Trophoblast cell (in vitro differentiated cells and primary cell): Measurements from ENCODE around the gene NINL.

Experiments
- DNase-seq, 2 donors: peaks; one replicate each; pipeline ENCODE4 v3.0.0-alpha.2; 2016
- H2AFZ ChIP-seq: 2 replicates; pipeline ENCODE4 v1.6.1; 2013; ENCODE audit warnings: low read length, moderate library complexity, mild to moderate bottlenecking; ENCODE audit not compliant: insufficient read depth, poor library complexity
- H2AK5ac ChIP-seq: 2 replicates; pipeline ENCODE4 v1.6.1; 2013; ENCODE audit warnings: mild to moderate bottlenecking, low read length
- H2BK120ac ChIP-seq: 2 replicates; pipeline ENCODE4 v1.6.1; 2013; ENCODE audit warnings: low read length, mild to moderate bottlenecking, moderate library complexity; ENCODE audit not compliant: insufficient read depth, poor library complexity
- H2BK12ac ChIP-seq: 2 replicates; pipeline ENCODE4 v1.6.1; 2013; ENCODE audit warnings: mild to moderate bottlenecking, low read length, moderate library complexity
- H2BK5ac ChIP-seq: 2 replicates; pipeline ENCODE4 v1.6.1; 2013; ENCODE audit warnings: low read length, low read depth, moderate library complexity, mild to moderate bottlenecking; ENCODE audit not compliant: poor library complexity
- H3K14ac ChIP-seq: 2 replicates; pipeline ENCODE4 v1.6.1; 2013; ENCODE audit warnings: mild to moderate bottlenecking, low read length
- H3K18ac ChIP-seq: 2 replicates; pipeline ENCODE4 v1.6.1; 2013; ENCODE audit warnings: mild to moderate bottlenecking, low read length
- H3K23ac ChIP-seq: 2 replicates; pipeline ENCODE4 v1.6.1; 2013; ENCODE audit warnings: low read length
- H3K27ac ChIP-seq: 2 replicates; pipeline ENCODE4 v1.5.1; 2013; ENCODE audit warnings: low read depth, mild to moderate bottlenecking, inconsistent platforms, low read length, moderate library complexity
- H3K27me3 ChIP-seq: 2 replicates; pipeline ENCODE4 v1.6.1; 2013; ENCODE audit warnings: inconsistent platforms, mild to moderate bottlenecking, low read length, moderate library complexity; ENCODE audit not compliant: insufficient read depth
- H3K36me3 ChIP-seq, 2 experiments: 1 replicate in 1 of 2; 2 replicates in 1 of 2; pipeline ENCODE4 v1.6.1; 2013; ENCODE audit warnings: low read length in 2 of 2, mild to moderate bottlenecking in 2 of 2, moderate library complexity in 1 of 2; ENCODE audit not compliant: insufficient read depth in 2 of 2, control insufficient read depth in 1 of 2
- H3K4ac ChIP-seq: 2 replicates; pipeline ENCODE4 v1.6.1; 2013; ENCODE audit warnings: low read depth, mild to moderate bottlenecking, low read length, moderate library complexity
- H3K4me1 ChIP-seq, 2 experiments: 1 replicate in 1 of 2; 2 replicates in 1 of 2; pipeline ENCODE4 v1.6.1; 2013; ENCODE audit warnings: low read length in 2 of 2, mild to moderate bottlenecking in 2 of 2, moderate library complexity in 1 of 2; ENCODE audit not compliant: insufficient read depth in 2 of 2, control insufficient read depth in 1 of 2
- H3K4me2 ChIP-seq: 2 replicates; pipeline ENCODE4 v1.6.1; 2013; ENCODE audit warnings: inconsistent platforms, mild to moderate bottlenecking, low read length, moderate library complexity
- H3K4me3 ChIP-seq: 2 replicates; pipeline ENCODE4 v1.5.1; 2013; ENCODE audit warnings: mild to moderate bottlenecking, low read depth, low read length, inconsistent platforms
- H3K79me1 ChIP-seq: one replicate; pipeline ENCODE4 v1.6.1; 2013; ENCODE audit warnings: low read length
- H3K79me2 ChIP-seq: 2 replicates; pipeline ENCODE4 v1.6.1; 2013; ENCODE audit warnings: low read length, mild to moderate bottlenecking; ENCODE audit not compliant: control insufficient read depth, insufficient read depth, poor library complexity
- H3K9ac ChIP-seq: 2 replicates; pipeline ENCODE4 v1.6.1; 2013; ENCODE audit warnings: mild to moderate bottlenecking, low read length
- H3K9me3 ChIP-seq: 2 replicates; pipeline ENCODE4 v1.6.1; 2013; ENCODE audit warnings: low read depth, mild to moderate bottlenecking, control low read depth, inconsistent platforms, low read length; ENCODE audit not compliant: insufficient read depth
- H4K12ac ChIP-seq: 2 replicates; pipeline ENCODE4 v1.6.1; 2013; ENCODE audit warnings: low read depth, mild to moderate bottlenecking, low read length, moderate library complexity
- H4K8ac ChIP-seq: 2 replicates; pipeline ENCODE4 v1.6.1; 2013; ENCODE audit warnings: low read depth, mild to moderate bottlenecking, low read length, moderate library complexity
- H4K91ac ChIP-seq: one replicate; pipeline ENCODE4 v1.6.1; 2013; ENCODE audit warnings: low read depth, mild to moderate bottlenecking, low read length, moderate library complexity
- WGBS: extraction: QIAGEN DNeasy Blood & Tissue Kit; methylation state at CpG from one replicate; pipeline ENCODE4 v1.1.7; 2013; ENCODE audit warnings: missing lambda C conversion rate; ENCODE audit not compliant: insufficient read length, insufficient coverage; ENCODE audit errors: extremely low coverage; 5-methylcytosine and 5-hydroxymethylcytosine counted together

NINL gene

GRCh38 chr20:25470045-25470444 lies 115.3 kb downstream of the NINL start:
- H3K4me1 ChIP-seq, result no peaks in the 10 kb centered on the region
- no peak overlapping the region for H2BK120ac ChIP-seq
- H2AK5ac ChIP-seq, result no peak overlapping the region
- no peak overlapping the region for H4K8ac ChIP-seq
- WGBS, result no CpG with 5 or more reads among the region's 13 CpGs
- no peak overlapping the region for H3K4me2 ChIP-seq
- no peak overlapping the region for H3K9ac ChIP-seq
- DNase-seq, result peak in 1 of 2 donors; percentile 4
- H3K4ac ChIP-seq, result no peak overlapping the region
- H4K91ac ChIP-seq, result no peak overlapping the region
- H3K79me1 ChIP-seq, result no peaks in the 10 kb centered on the region
- H2BK12ac ChIP-seq, result no peak overlapping the region
- no peak overlapping the region for H2AFZ ChIP-seq
- H3K9me3 ChIP-seq, result no peaks in the 10 kb centered on the region
- H3K27ac ChIP-seq, result no peak overlapping the region
- no peaks in the 10 kb centered on the region for H3K27me3 ChIP-seq
- peaks cover 41 to 50% of the 10 kb centered on the region in 2 experiments for H3K36me3 ChIP-seq
- H3K18ac ChIP-seq, result no peak overlapping the region
- H4K12ac ChIP-seq, result no peak overlapping the region
- H2BK5ac ChIP-seq, result no peak overlapping the region
- H3K4me3 ChIP-seq, result no peak overlapping the region
- no peak overlapping the region for H3K23ac ChIP-seq
- no peak overlapping the region for H3K14ac ChIP-seq
- H3K79me2 ChIP-seq, result no peaks in the 10 kb centered on the region

- Histone ChIP-seq H3K79me2 (no peaks in the 10 kb centered on the region), H3K14ac (no peak overlapping the region), H4K91ac (no peak overlapping the region), H3K9me3 (no peaks in the 10 kb centered on the region), H2BK12ac (no peak overlapping the region), H3K27me3 (no peaks in the 10 kb centered on the region), H3K4ac (no peak overlapping the region), H3K4me2 (no peak overlapping the region), H4K12ac (no peak overlapping the region), H3K79me1 (no peaks in the 10 kb centered on the region), H3K4me3 (no peak overlapping the region), H2BK120ac (no peak overlapping the region), H2BK5ac (no peak overlapping the region), H2AK5ac (no peak overlapping the region), H3K36me3 (peaks cover 45 to 55% of the 10 kb centered on the region in 2 experiments), H2AFZ (no peak overlapping the region), H3K27ac (no peak overlapping the region), H3K18ac (no peak overlapping the region), H3K4me1 (no peaks in the 10 kb centered on the region), H3K9ac (no peak overlapping the region), H3K23ac (no peak overlapping the region), H4K8ac (no peak overlapping the region)
- DNase-seq, result no peak
- WGBS, result no CpG with 5 or more reads among the region's 13 CpGs
These were observed 115.8 kb downstream of the NINL start for GRCh38 chr20:25469558-25469957.

- no peak overlapping the region for H2AFZ ChIP-seq
- H3K27ac ChIP-seq, result no peak overlapping the region
- H3K79me2 ChIP-seq, result no peaks in the 10 kb centered on the region
- no peak overlapping the region for H3K18ac ChIP-seq
- no peak overlapping the region for H2BK120ac ChIP-seq
- no peak overlapping the region for H3K4ac ChIP-seq
- H3K36me3 ChIP-seq, result peaks cover 46 to 62% of the 10 kb centered on the region in 2 experiments
- no peak overlapping the region for H3K4me3 ChIP-seq
- no peak overlapping the region for H3K14ac ChIP-seq
- no peaks in the 10 kb centered on the region for H3K27me3 ChIP-seq
- H2BK5ac ChIP-seq, result no peak overlapping the region
- H2AK5ac ChIP-seq, result no peak overlapping the region
- WGBS, result no CpG with 5 or more reads among the region's 18 CpGs
- no peaks in the 10 kb centered on the region for H3K4me1 ChIP-seq
- no peak overlapping the region for H3K23ac ChIP-seq
- H3K79me1 ChIP-seq, result no peaks in the 10 kb centered on the region
- no peak overlapping the region for H4K8ac ChIP-seq
- no peak overlapping the region for H3K4me2 ChIP-seq
- DNase-seq, result no peak
- H2BK12ac ChIP-seq, result no peak overlapping the region
- no peak overlapping the region for H4K91ac ChIP-seq
- no peak overlapping the region for H4K12ac ChIP-seq
- H3K9me3 ChIP-seq, result no peaks in the 10 kb centered on the region
- H3K9ac ChIP-seq, result no peak overlapping the region
These were observed 116.9 kb downstream of the NINL start for GRCh38 chr20:25468126-25469075.

- Histone ChIP-seq H3K4ac (no peak overlapping the region), H4K12ac (no peak overlapping the region), H3K18ac (no peak overlapping the region), H3K4me3 (no peak overlapping the region), H2BK120ac (no peak overlapping the region), H3K4me2 (no peak overlapping the region), H2BK5ac (no peak overlapping the region), H4K91ac (no peak overlapping the region), H3K14ac (no peak overlapping the region), H2BK12ac (no peak overlapping the region), H3K9me3 (no peaks in the 10 kb centered on the region), H2AFZ (no peak overlapping the region), H3K23ac (no peak overlapping the region), H3K4me1 (no peaks in the 10 kb centered on the region), H3K79me2 (no peaks in the 10 kb centered on the region), H3K36me3 (peaks cover 47 to 67% of the 10 kb centered on the region in 2 experiments), H4K8ac (no peak overlapping the region), H3K27me3 (no peaks in the 10 kb centered on the region), H3K27ac (no peak overlapping the region), H2AK5ac (no peak overlapping the region), H3K79me1 (no peaks in the 10 kb centered on the region), H3K9ac (no peak overlapping the region)
- no CpG with 5 or more reads among the region's 8 CpGs for WGBS
- peak in 1 of 2 donors; percentile 22 for DNase-seq
These were observed 117.9 kb downstream of the NINL start for GRCh38 chr20:25467441-25467840.
